T-helper 1 cell (primary cell): ENCODE results near the gene SSR1.
"Not testable (repeated sequence)": the region's sequence is repeated elsewhere in the genome, so short reads cannot be mapped to it uniquely, and the experiment has no call there.

Experiments
- DNase-seq, 5 donors: peaks; one replicate each; pipeline ENCODE4 v3.0.0-alpha.2; 2012 to 2020

The SSR1 gene

GRCh38 chr6:7274525-7274924 lies 38.5 kb downstream of the SSR1 start:
- DNase-seq, result not testable (repeated sequence)

GRCh38 chr6:7273709-7274108 lies 39.3 kb downstream of the SSR1 start:
- DNase-seq, result no peak

GRCh38 chr6:7271205-7271534 lies 41.8 kb downstream of the SSR1 start:
- no peak for DNase-seq

GRCh38 chr6:7270320-7271204 lies 42.4 kb downstream of the SSR1 start:
- DNase-seq, result no peak

- no peak for DNase-seq
Measured at GRCh38 chr6:7269816-7270215, 43.2 kb downstream of the SSR1 start.

- DNase-seq, result no peak
Measured at GRCh38 chr6:7268816-7269555, 44.0 kb downstream of the SSR1 start.

- no peak for DNase-seq
Measured at GRCh38 chr6:7268362-7268761, 44.6 kb downstream of the SSR1 start.

GRCh38 chr6:7267466-7268091 lies 45.4 kb downstream of the SSR1 start:
- DNase-seq, result no peak

GRCh38 chr6:7267071-7267465 lies 45.9 kb downstream of the SSR1 start:
- DNase-seq, result no peak

GRCh38 chr6:7265385-7265726 lies 47.6 kb downstream of the SSR1 start:
- DNase-seq, result not testable (repeated sequence)

- DNase-seq, result no peak
Measured at GRCh38 chr6:7264686-7265384, 48.2 kb downstream of the SSR1 start.

GRCh38 chr6:7264041-7264440 lies 49.0 kb downstream of the SSR1 start:
- DNase-seq, result no peak

- DNase-seq, result not testable (repeated sequence)
Measured at GRCh38 chr6:7263519-7263805, 49.5 kb downstream of the SSR1 start.

GRCh38 chr6:7262746-7263518 lies 50.1 kb downstream of the SSR1 start:
- DNase-seq, result no peak

GRCh38 chr6:7261852-7262461 lies 51.0 kb downstream of the SSR1 start:
- DNase-seq, result no peak

GRCh38 chr6:7261032-7261841 lies 51.8 kb downstream of the SSR1 start:
- peak in 1 of 5 donors; percentile 16 for DNase-seq

- no peak for DNase-seq
Measured at GRCh38 chr6:7260291-7261031, 52.5 kb downstream of the SSR1 start.

- no peak for DNase-seq
Measured at GRCh38 chr6:7258231-7258763, 54.7 kb downstream of the SSR1 start.

- DNase-seq, result no peak
Measured at GRCh38 chr6:7257521-7258230, 55.3 kb downstream of the SSR1 start.

- DNase-seq, result no peak
Measured at GRCh38 chr6:7256785-7257184, 56.2 kb downstream of the SSR1 start.
